ENCODE measurements around the gene CALML4.

Gene CALML4

GRCh38 chr15:68201879-68202261 lies 3.3 kb downstream of the CALML4 start:
- TF ChIP-seq CTCF (IDR thresholded peaks at IDR 0.05; ENCODE audit: low read depth, low read length, missing control alignments): no peak
- no peak for DNase-seq (ENCODE audit: low read depth)
- no peak overlapping the region for H3K4me3 ChIP-seq (ENCODE audit: low read depth, low read length)

- no peak for DNase-seq (ENCODE audit: low read depth)
- TF ChIP-seq CTCF (IDR thresholded peaks at IDR 0.05; ENCODE audit: low read depth, low read length, missing control alignments): no peak
- H3K4me3 ChIP-seq (ENCODE audit: low read depth, low read length): no peak overlapping the region
Measured at GRCh38 chr15:68201153-68201878, 3.8 kb downstream of the CALML4 start.

- no peak for TF ChIP-seq CTCF (IDR thresholded peaks at IDR 0.05; ENCODE audit: low read depth, low read length, missing control alignments)
- H3K4me3 ChIP-seq (ENCODE audit: low read depth, low read length): no peak overlapping the region
- no peak for DNase-seq (ENCODE audit: low read depth)
Measured at GRCh38 chr15:68200016-68200861, 4.9 kb downstream of the CALML4 start.

GRCh38 chr15:68199340-68199739 lies 5.8 kb downstream of the CALML4 start:
- no peak overlapping the region for H3K4me3 ChIP-seq (ENCODE audit: low read depth, low read length)
- no peak for DNase-seq (ENCODE audit: low read depth)
- TF ChIP-seq CTCF (IDR thresholded peaks at IDR 0.05; ENCODE audit: low read depth, low read length, missing control alignments): no peak

GRCh38 chr15:68197661-68198437 lies 7.3 kb downstream of the CALML4 start:
- no peak overlapping the region for H3K4me3 ChIP-seq (ENCODE audit: low read depth, low read length)
- no peak for DNase-seq (ENCODE audit: low read depth)
- TF ChIP-seq CTCF (IDR thresholded peaks at IDR 0.05; ENCODE audit: low read depth, low read length, missing control alignments): no peak

- TF ChIP-seq CTCF (IDR thresholded peaks at IDR 0.05; ENCODE audit: low read depth, low read length, missing control alignments): no peak
- DNase-seq (ENCODE audit: low read depth): no peak
- H3K4me3 ChIP-seq (ENCODE audit: low read depth, low read length): no peak overlapping the region
Measured at GRCh38 chr15:68197170-68197492, 8.0 kb downstream of the CALML4 start.

Data from GM12864 (cell line).